HepG2 (cell line): ENCODE results near the gene RUVBL1. TPM values are rescaled to one million over a fixed set of nuclear protein-coding genes. Genes with fewer than 3 reads are reported as not detected.

Source experiments
- ATAC-seq: fragments of 200-7000 bp; cut with Tn5 transposase; 3 replicates; pipeline ENCODE4 v1.9.1; 2020; ENCODE audit warnings: mild to moderate bottlenecking, moderate library complexity
- BruUV-seq: library from RNA; stranded (reverse); fragments of 400-500 nt; replicated peaks from 2 replicates; lab custom pipeline; 2021; lab: Mats Ljungman, UMichigan
- CTCF ChIA-PET: fragments of 300-600 bp; formaldehyde crosslinking; extraction: SDS; loops from one replicate; lab custom pipeline; 2021; ENCODE audit warnings: low total read pairs, inconsistent platforms, low intra/inter-chr PET ratio; lab: Yijun Ruan, JAX
- POLR2A ChIA-PET: fragments of 350-600 bp; sonication (Branson Sonifier 250); formaldehyde crosslinking; loops from one replicate; lab custom pipeline; 2020; ENCODE audit warnings: antibody characterized with exemption, inconsistent platforms; lab: Yijun Ruan, JAX
- DNase-seq: peaks from one replicate; pipeline ENCODE4 v3.0.0-alpha.2; 2015; ENCODE audit warnings: low spot score
- FAIRE-seq: peaks from 3 replicates; lab custom pipeline; 2011; peaks lifted over from hg19 to GRCh38; lab: Jason Lieb, UNC
- H2AFZ ChIP-seq: one replicate; pipeline ENCODE4 v1.6.1; 2011; ENCODE audit warnings: low read length, inconsistent platforms
- H3K27ac ChIP-seq: fragments of 300-600 bp; 3 replicates; pipeline ENCODE4 v1.8.0; 2011; ENCODE audit warnings: mixed run types, mild to moderate bottlenecking, mixed read lengths, low read length, inconsistent platforms; ENCODE audit not compliant: insufficient read depth; ENCODE audit errors: extremely low read length
- H3K27me3 ChIP-seq, 2 experiments: fragments of 200-600 bp in 1 of 2; 2 replicates in 1 of 2; 3 replicates in 1 of 2; pipeline versions ENCODE4 v1.6.0 to v1.8.0; 2011; ENCODE audit warnings: low read length in 2 of 2, mild to moderate bottlenecking in 2 of 2, moderate library complexity in 2 of 2, inconsistent platforms in 1 of 2; ENCODE audit not compliant: insufficient read depth in 2 of 2, control insufficient read depth in 1 of 2
- H3K36me3 ChIP-seq, 2 experiments: fragments of 200-600 bp in 1 of 2; replicated peaks in 1 of 2; 2 replicates in 1 of 2; 3 replicates in 1 of 2; pipeline versions ENCODE4 v1.5.1 to v1.8.0; 2011; ENCODE audit warnings: low read length in 2 of 2, inconsistent platforms in 1 of 2; ENCODE audit not compliant: insufficient read depth in 2 of 2, control insufficient read depth in 1 of 2
- H3K4me1 ChIP-seq: 2 replicates; pipeline ENCODE4 v1.5.1; 2012; ENCODE audit warnings: low read length, inconsistent platforms; ENCODE audit not compliant: insufficient read depth
- H3K4me2 ChIP-seq: 2 replicates; pipeline ENCODE4 v1.6.0; 2011; ENCODE audit warnings: low read depth, low read length, inconsistent platforms
- H3K4me3 ChIP-seq, 3 experiments: fragments of 200-600 bp in 1 of 3; sonication (generic), shearing (Covaris generic) in 1 of 3; replicated peaks in 1 of 3; 2 replicates each; pipeline ENCODE4 v1.5.1; 2011 to 2016; ENCODE audit warnings: low read length in 3 of 3, inconsistent platforms in 2 of 3, low read depth in 2 of 3, mild to moderate bottlenecking in 2 of 3, control low read depth in 1 of 3, mixed read lengths in 1 of 3; ENCODE audit not compliant: insufficient read depth in 1 of 3
- H3K79me2 ChIP-seq: one replicate; pipeline ENCODE4 v1.6.1; 2011; ENCODE audit warnings: low read length, inconsistent platforms; ENCODE audit not compliant: insufficient read depth
- H3K9ac ChIP-seq: 2 replicates; pipeline ENCODE4 v1.6.0; 2011; ENCODE audit warnings: mild to moderate bottlenecking, low read depth, low read length, inconsistent platforms; ENCODE audit not compliant: insufficient read depth
- H3K9me3 ChIP-seq: 2 replicates; pipeline ENCODE4 v1.5.1; 2012; ENCODE audit warnings: mild to moderate bottlenecking, low read length
- H4K20me1 ChIP-seq: 2 replicates; pipeline ENCODE4 v1.6.0; 2011; ENCODE audit warnings: inconsistent platforms, mild to moderate bottlenecking, low read length, moderate library complexity; ENCODE audit not compliant: insufficient read depth
- AGO1 ChIP-seq: fragments of 200-400 bp; formaldehyde crosslinking; IDR thresholded peaks from 2 replicates; pipeline ENCODE4 v1.6.1; 2017; ENCODE audit warnings: mild to moderate bottlenecking, low read depth, low read length, moderate library complexity; ENCODE audit not compliant: poor library complexity, severe bottlenecking
- ATF3 ChIP-seq: sonication (generic); formaldehyde crosslinking; IDR thresholded peaks from 2 replicates; pipeline ENCODE4 v1.4.0; 2020; ENCODE audit warnings: missing genetic modification reagents
- CBX1 ChIP-seq: IDR thresholded peaks from one replicate; pipeline ENCODE4 v1.6.1; 2016; ENCODE audit warnings: antibody characterized with exemption, low read depth
- CEBPB ChIP-seq: IDR thresholded peaks from 2 replicates; pipeline ENCODE4 v1.6.1; 2011; ENCODE audit warnings: low read depth, low read length, improper control_type of control experiment, borderline replicate concordance
- CEBPG ChIP-seq: IDR thresholded peaks from 2 replicates; pipeline ENCODE4 v1.6.1; 2016
- CSRNP2 ChIP-seq: sonication (generic); formaldehyde crosslinking; conservative IDR thresholded peaks from 2 replicates; pipeline ENCODE4 v1.8.0; 2022; ENCODE audit warnings: low read depth, missing genetic modification reagents
- CTCF ChIP-seq: sonication (generic); formaldehyde crosslinking; IDR thresholded peaks from 2 replicates; pipeline ENCODE4 v1.5.0; 2020; ENCODE audit warnings: mild to moderate bottlenecking, missing genetic modification reagents, moderate library complexity
- KAT8 ChIP-seq: IDR thresholded peaks from 2 replicates; pipeline ENCODE4 v1.6.1; 2016; ENCODE audit warnings: missing genetic modification reagents, missing compliant biosample characterization
- NFYC ChIP-seq: IDR thresholded peaks from 2 replicates; pipeline ENCODE4 v1.6.1; 2016; ENCODE audit warnings: missing genetic modification reagents, missing compliant biosample characterization
- POLR2AphosphoS5 ChIP-seq: IDR thresholded peaks from 2 replicates; pipeline ENCODE4 v1.6.1; 2012; ENCODE audit warnings: low read depth, low read length
- SAP130 ChIP-seq: IDR thresholded peaks from 2 replicates; pipeline ENCODE4 v1.6.1; 2016; ENCODE audit warnings: low read depth
- STAG1 ChIP-seq: sonication (generic); formaldehyde crosslinking; IDR thresholded peaks from 2 replicates; pipeline ENCODE4 v1.4.0; 2020; ENCODE audit warnings: missing genetic modification reagents
- STAT5B ChIP-seq: sonication (generic); formaldehyde crosslinking; IDR thresholded peaks from 2 replicates; pipeline ENCODE4 v1.4.0; 2020; ENCODE audit warnings: missing genetic modification reagents
- XBP1 ChIP-seq: sonication (generic); formaldehyde crosslinking; IDR thresholded peaks from 2 replicates; pipeline ENCODE4 v1.5.0; 2020; ENCODE audit warnings: missing genetic modification reagents
- ZFP62 ChIP-seq: sonication (generic); formaldehyde crosslinking; IDR thresholded peaks from 2 replicates; pipeline ENCODE4 v1.4.0; 2020; ENCODE audit warnings: missing genetic modification reagents
- ZKSCAN8 ChIP-seq: IDR thresholded peaks from 2 replicates; pipeline ENCODE4 v1.6.1; 2016; ENCODE audit warnings: borderline replicate concordance, missing genetic modification reagents, missing compliant biosample characterization
- ZNF44 ChIP-seq: sonication (generic); formaldehyde crosslinking; IDR thresholded peaks from 2 replicates; pipeline ENCODE4 v1.5.1; 2020; ENCODE audit warnings: mild to moderate bottlenecking, missing genetic modification reagents
- ZNF549 ChIP-seq: sonication (generic); formaldehyde crosslinking; IDR thresholded peaks from 2 replicates; pipeline ENCODE4 v1.5.0; 2020; ENCODE audit warnings: missing genetic modification reagents
- WGBS: methylation state at CpG from one replicate; pipeline ENCODE4 v1.1.6; 2017; ENCODE audit warnings: low lambda C conversion rate; 5-methylcytosine and 5-hydroxymethylcytosine counted together
- in situ Hi-C: cut with HindIII; loops from 2 replicates; pipeline ENCODE4 v1.10.0; 2017; ENCODE audit warnings: low pct_unique_long_range_greater_than_20kb; ENCODE audit not compliant: extremely low pct_ligation_motif_present
- intact Hi-C: fragments of 100-400 bp; cut with micrococcal nuclease; formaldehyde crosslinking; loops from one replicate; pipeline ENCODE4 v1.10.0; 2022; ENCODE audit not compliant: unreplicated experiment
- polyA plus RNA-seq, 8 experiments: library from polyadenylated mRNA; depleted of rRNA in 3 of 8; stranded (reverse) in 7 of 8; unstranded in 1 of 8; fragments of >200 nt; fragmentation: Illumina TruSeq in 4 of 8; extraction: Trizol in 4 of 8; gene quantifications; 2 replicates each; pipeline versions ENCODE4 v1.2.1 to v1.2.3, GENCODE V29; 2011 to 2016; ENCODE audit warnings: low read depth in 4 of 8, missing spikeins in 1 of 8, mixed read lengths in 1 of 8; ENCODE audit not compliant: insufficient read depth in 1 of 8
- total RNA-seq, 5 experiments: library from RNA; depleted of rRNA; stranded (reverse); fragments of >200 nt; fragmentation: Illumina TruSeq; extraction: Trizol; gene quantifications; 2 replicates each; pipeline ENCODE4 v1.2.3, GENCODE V29; 2016; ENCODE audit warnings: low read depth in 1 of 5
- TF ChIP-seq, protein P1 (sequence below): IDR thresholded peaks from 2 replicates; pipeline ENCODE4 v1.6.1; 2012; ENCODE audit warnings: low read depth, low read length, improper control_type of control experiment

The RUVBL1 gene
- total and polyA plus RNA-seq, 2 of the 13 experiments (the other 11 are each of a cell fraction or from before 2014, with no cell fraction given), result 32.7 to 86.3 TPM

DNA sequence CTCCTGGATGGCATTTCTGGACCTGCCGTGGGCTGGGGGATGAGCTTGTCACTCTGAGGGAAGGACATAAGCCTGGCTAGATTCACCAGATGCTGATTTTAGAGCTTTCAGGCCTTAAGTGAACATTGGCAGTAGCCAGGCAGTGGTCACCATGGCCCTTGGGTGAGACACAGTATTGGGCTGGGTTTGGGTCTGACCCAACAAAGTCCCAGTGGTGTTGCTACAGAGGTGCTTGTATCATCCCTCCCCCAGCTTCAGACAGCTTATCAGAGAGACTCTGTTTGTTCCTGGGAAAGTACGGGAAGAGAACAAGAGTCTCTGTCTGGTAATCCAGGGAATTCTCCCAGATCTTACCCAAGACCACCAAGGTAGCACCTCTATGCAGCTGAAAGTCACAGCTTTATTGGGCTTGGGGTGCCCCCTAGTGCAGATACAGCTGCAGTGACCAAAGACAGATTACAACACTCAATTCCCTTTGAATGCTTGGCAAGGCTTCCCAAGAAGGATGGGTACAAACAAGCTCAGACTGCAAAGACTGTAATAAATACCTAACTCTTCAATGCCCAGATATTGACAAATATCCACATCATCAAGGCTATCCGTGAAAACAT, 9.8 kb upstream of the RUVBL1 start:
- Histone ChIP-seq H3K27me3 (no peaks in the 10 kb centered on the region), H3K4me3 (no peak overlapping the region), H4K20me1 (no peaks in the 10 kb centered on the region), H3K79me2 (no peaks in the 10 kb centered on the region), H3K4me2 (no peak overlapping the region), H3K9me3 (peaks cover 8% of the 10 kb centered on the region), H2AFZ (no peak overlapping the region), H3K4me1 (peaks cover 10% of the 10 kb centered on the region), H3K9ac (no peak overlapping the region), H3K36me3 (no peaks in the 10 kb centered on the region), H3K27ac (no peak overlapping the region)
- no TSS peak for BruUV-seq
- CTCF ChIA-PET, result interaction anchor here (0.8 to 4.0 kb wide), 4 partner anchors 37 to 122 kb away, joined by 3 to 24 read pairs (median 4); no protein-coding TSS in a partner anchor
- in situ Hi-C loops (no loop called here), intact Hi-C loops (loop anchor here (1.0 to 2.0 kb wide), 2 partner anchors 38 to 65 kb away; no protein-coding TSS in a partner anchor)
- ATAC-seq (peak; percentile 86), FAIRE-seq (peak; percentile 65), DNase-seq (peak; percentile 47)
- POLR2A ChIA-PET, result interaction anchor here (1.3 to 1.8 kb wide), 5 partner anchors 9 to 51 kb away, joined by 3 to 8 read pairs (median 6); partner anchors contain the start of genes EEFSEC and RUVBL1
- 72% methylated on average over 2 of the region's 3 CpGs for WGBS
- TF ChIP-seq CEBPB, result 0 out of 2 replicates have a peak, but pooled peaks have one; percentile 5
- TF ChIP-seq CBX1, result no peak
- TF ChIP-seq CTCF (CRISPR knock-in tag), result peak; percentile 92
- TF ChIP-seq ZNF44 (CRISPR knock-in tag), result no peak
- TF ChIP-seq NFYC (CRISPR knock-in tag), result no peak
- no peak for TF ChIP-seq ZFP62 (CRISPR knock-in tag)
- no peak for TF ChIP-seq CSRNP2 (CRISPR knock-in tag)
- TF ChIP-seq ZKSCAN8 (CRISPR knock-in tag), result no peak
- TF ChIP-seq XBP1 (CRISPR knock-in tag), result no peak
- TF ChIP-seq STAG1 (CRISPR knock-in tag), result peak; percentile 88
- no peak for TF ChIP-seq POLR2AphosphoS5
- TF ChIP-seq ATF3 (CRISPR knock-in tag), result no peak
- TF ChIP-seq KAT8, result no peak
- TF ChIP-seq SAP130 (CRISPR knock-in tag), result 0 out of 2 replicates have a peak, but pooled peaks have one; percentile 19
- TF ChIP-seq ZNF549 (CRISPR knock-in tag), result no peak
- TF ChIP-seq, protein P1, sequence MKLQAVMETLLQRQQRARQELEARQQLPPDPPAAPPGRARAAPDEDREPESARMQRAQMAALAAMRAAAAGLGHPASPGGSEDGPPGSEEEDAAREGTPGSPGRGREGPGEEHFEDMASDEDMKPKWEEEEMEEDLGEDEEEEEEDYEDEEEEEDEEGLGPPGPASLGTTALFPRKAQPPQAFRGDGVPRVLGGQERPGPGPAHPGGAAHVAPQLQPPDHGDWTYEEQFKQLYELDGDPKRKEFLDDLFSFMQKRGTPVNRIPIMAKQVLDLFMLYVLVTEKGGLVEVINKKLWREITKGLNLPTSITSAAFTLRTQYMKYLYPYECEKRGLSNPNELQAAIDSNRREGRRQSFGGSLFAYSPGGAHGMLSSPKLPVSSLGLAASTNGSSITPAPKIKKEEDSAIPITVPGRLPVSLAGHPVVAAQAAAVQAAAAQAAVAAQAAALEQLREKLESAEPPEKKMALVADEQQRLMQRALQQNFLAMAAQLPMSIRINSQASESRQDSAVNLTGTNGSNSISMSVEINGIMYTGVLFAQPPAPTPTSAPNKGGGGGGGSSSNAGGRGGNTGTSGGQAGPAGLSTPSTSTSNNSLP, result no peak
- peak; percentile 58 for TF ChIP-seq CEBPG (CRISPR knock-in tag)
- no peak for TF ChIP-seq STAT5B (CRISPR knock-in tag)
- TF ChIP-seq AGO1, result no peak
